Gastroesophageal sphincter (tissue), 4 donors: ENCODE data around the gene UBA1. TPM values are rescaled to one million over a fixed set of nuclear protein-coding genes. Genes with fewer than 3 reads are reported as not detected.
A peak's percentile ranks its signal among the peaks of the same experiment; 100 is the strongest.

Experiments
- ATAC-seq: fragments of 150-250 bp; one replicate; pipeline ENCODE4 v1.9.1; 2016; ENCODE audit warnings: mild to moderate bottlenecking, moderate library complexity
- H3K27ac ChIP-seq, 4 donors: fragments of 200-600 bp; sonication (generic) in 3 of 4; 1 replicate in 3 of 4; 2 replicates in 1 of 4; pipeline ENCODE4 v1.5.1; 2016 to 2019
- H3K27me3 ChIP-seq: fragments of 200-600 bp; sonication (generic); one replicate; pipeline ENCODE4 v1.5.1; 2019
- H3K36me3 ChIP-seq, 2 donors: fragments of 200-600 bp; sonication (generic); one replicate each; pipeline ENCODE4 v1.5.1; 2019; ENCODE audit warnings: control low read depth in 1 of 2
- H3K4me1 ChIP-seq, 3 donors: fragments of 200-600 bp; sonication (generic); 1 replicate in 2 of 3; 2 replicates in 1 of 3; pipeline ENCODE4 v1.5.1; 2016 to 2019; ENCODE audit warnings: control low read depth in 2 of 3
- H3K4me3 ChIP-seq, 2 donors: fragments of 200-600 bp; sonication (generic); one replicate each; pipeline ENCODE4 v1.5.1; 2019; ENCODE audit warnings: mild to moderate bottlenecking in 1 of 2, moderate library complexity in 1 of 2
- H3K9me3 ChIP-seq, 3 donors: fragments of 200-600 bp; sonication (generic); one replicate each; pipeline ENCODE4 v1.5.1; 2017 to 2019; ENCODE audit warnings: control low read depth in 2 of 3
- EP300 ChIP-seq: sonication (generic); formaldehyde crosslinking; IDR thresholded peaks from one replicate; pipeline ENCODE4 v1.6.1; 2017; ENCODE audit warnings: antibody characterized with exemption, mild to moderate bottlenecking
- POLR2A ChIP-seq, 2 donors: fragments of 450-650 bp; IDR thresholded peaks; one replicate each; pipeline ENCODE4 v1.6.1; 2017; ENCODE audit warnings: antibody characterized with exemption in 2 of 2, mild to moderate bottlenecking in 2 of 2, moderate library complexity in 1 of 2
- POLR2AphosphoS5 ChIP-seq: sonication (generic); formaldehyde crosslinking; IDR thresholded peaks from one replicate; pipeline ENCODE4 v1.6.1; 2017; ENCODE audit warnings: antibody characterized with exemption
- WGBS, 2 donors: methylation state at CpG; one replicate each; pipeline ENCODE4 v1.1.5; 2018; ENCODE audit warnings: low coverage in 1 of 2; 5-methylcytosine and 5-hydroxymethylcytosine counted together
- total RNA-seq, 4 donors: library from RNA; depleted of rRNA; stranded (reverse); fragments of >200 nt; gene quantifications; one replicate each; pipeline ENCODE4 v1.1.0, GENCODE V29; 2016
- TF ChIP-seq, protein P1 (sequence below), 4 experiments: fragments of 200-600 bp in 2 of 4; fragments of 450-650 bp in 2 of 4; sonication (generic) in 1 of 4; IDR thresholded peaks; one replicate each; pipeline ENCODE4 v1.5.1; 2017 to 2019; ENCODE audit warnings: antibody characterized with exemption in 4 of 4, mild to moderate bottlenecking in 2 of 4, moderate library complexity in 2 of 4

The UBA1 gene
- total RNA-seq, 4 donors from 2014 or later = 108 to 211 (median 123) TPM

DNA sequence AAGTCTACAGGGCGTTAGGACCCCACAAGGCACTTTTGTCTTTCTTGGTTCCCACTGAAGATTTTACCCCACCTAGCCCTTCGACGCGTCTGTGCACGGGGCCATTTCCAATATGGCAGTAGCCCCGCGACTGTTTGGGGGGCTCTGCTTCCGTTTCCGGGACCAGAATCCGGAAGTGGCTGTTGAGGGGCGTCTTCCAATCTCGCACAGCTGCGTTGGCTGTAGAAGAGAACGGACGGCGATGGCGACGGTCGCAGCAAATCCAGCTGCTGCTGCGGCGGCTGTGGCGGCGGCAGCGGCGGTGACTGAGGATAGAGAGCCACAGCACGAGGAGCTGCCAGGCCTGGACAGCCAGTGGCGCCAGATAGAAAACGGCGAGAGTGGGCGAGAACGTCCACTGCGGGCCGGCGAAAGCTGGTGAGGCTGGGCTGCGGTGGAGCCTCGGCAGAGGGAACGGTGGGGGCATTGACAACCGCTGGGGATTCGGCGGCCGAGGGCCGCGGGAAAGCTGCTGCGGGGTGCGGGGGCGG lies 39.2 kb downstream of the UBA1 start, which contains the start of gene USP11:
TSS of gene USP11 (plus strand) at position 207 of the 530 bp plus-strand sequence. CDS start at position 242, 35 bp downstream.
- H3K9me3 ChIP-seq = no peaks in the 10 kb centered on the region
- TF ChIP-seq POLR2AphosphoS5 (peak; percentile 82), EP300 (no peak), POLR2A (IDR thresholded peaks at IDR 0.05) (peak; percentile 80 to 86)
- TF ChIP-seq, protein P1, sequence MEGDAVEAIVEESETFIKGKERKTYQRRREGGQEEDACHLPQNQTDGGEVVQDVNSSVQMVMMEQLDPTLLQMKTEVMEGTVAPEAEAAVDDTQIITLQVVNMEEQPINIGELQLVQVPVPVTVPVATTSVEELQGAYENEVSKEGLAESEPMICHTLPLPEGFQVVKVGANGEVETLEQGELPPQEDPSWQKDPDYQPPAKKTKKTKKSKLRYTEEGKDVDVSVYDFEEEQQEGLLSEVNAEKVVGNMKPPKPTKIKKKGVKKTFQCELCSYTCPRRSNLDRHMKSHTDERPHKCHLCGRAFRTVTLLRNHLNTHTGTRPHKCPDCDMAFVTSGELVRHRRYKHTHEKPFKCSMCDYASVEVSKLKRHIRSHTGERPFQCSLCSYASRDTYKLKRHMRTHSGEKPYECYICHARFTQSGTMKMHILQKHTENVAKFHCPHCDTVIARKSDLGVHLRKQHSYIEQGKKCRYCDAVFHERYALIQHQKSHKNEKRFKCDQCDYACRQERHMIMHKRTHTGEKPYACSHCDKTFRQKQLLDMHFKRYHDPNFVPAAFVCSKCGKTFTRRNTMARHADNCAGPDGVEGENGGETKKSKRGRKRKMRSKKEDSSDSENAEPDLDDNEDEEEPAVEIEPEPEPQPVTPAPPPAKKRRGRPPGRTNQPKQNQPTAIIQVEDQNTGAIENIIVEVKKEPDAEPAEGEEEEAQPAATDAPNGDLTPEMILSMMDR (IDR thresholded peaks at IDR 0.05) = no peak
- WGBS, 2 donors = 0 to 29% methylated on average over 8 to 11 of the region's 46 CpGs
- peak; percentile 3 for ATAC-seq
- peak within 1 kb of the TSS; percentile 73 to 91 for H3K4me3 ChIP-seq
- H3K36me3 ChIP-seq = peaks cover 0 to 22% of the 10 kb centered on the region in 2 donors
- peaks cover 0 to 32% (median 0%) of the 10 kb centered on the region in 3 donors for H3K4me1 ChIP-seq
- no peaks in the 10 kb centered on the region for H3K27me3 ChIP-seq
- peak within 1 kb of the TSS; percentile 89 to 99 (median 96) for H3K27ac ChIP-seq

DNA sequence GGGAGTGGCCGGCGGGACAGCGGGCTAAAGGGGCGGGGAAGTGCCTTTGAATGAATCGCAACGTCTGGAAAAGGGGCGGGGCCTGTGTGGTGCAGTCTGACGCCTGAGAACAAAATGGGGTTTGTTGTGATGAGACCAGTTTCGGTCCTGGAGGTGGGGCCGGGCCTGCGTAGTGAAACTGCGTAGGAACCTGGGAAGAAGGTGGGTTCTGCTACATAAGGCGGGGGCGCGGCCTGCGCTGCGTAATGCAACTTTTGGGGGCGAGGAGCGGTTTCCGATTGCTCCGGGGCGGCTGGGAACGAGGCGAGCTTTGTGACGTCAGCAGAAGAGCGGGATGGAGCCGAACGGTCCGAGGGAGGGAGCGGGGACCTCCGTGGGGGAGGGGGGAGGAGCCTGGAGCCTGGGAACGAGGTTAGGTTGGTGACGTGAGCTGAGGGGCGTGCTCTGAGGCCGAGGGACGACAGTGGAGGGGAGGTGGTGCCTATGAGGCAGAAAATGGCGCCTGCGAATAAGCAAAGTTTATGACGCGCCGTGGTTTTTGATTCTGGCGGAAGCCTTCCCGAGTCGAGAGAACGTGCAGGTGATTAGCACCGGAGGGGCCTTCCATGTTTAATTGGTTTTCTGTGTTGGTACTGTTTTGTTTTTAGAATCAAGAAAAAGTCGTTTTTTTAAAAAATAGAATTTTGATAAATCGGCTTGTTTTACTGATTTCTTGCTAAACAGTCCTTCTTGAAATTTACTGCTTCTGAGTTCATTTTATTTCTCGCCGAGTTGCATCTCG lies 39.9 kb downstream of the UBA1 start:
- Histone ChIP-seq H3K36me3 (peaks cover 0 to 15% of the 10 kb centered on the region in 2 donors), H3K9me3 (no peaks in the 10 kb centered on the region), H3K27me3 (no peaks in the 10 kb centered on the region), H3K4me3 (peak overlapping the region; percentile 73 to 91), H3K27ac (peak overlapping the region; percentile 89 to 99 (median 96)), H3K4me1 (peaks cover 0 to 32% (median 0%) of the 10 kb centered on the region in 3 donors)
- ATAC-seq = peak; percentile 96
- TF ChIP-seq POLR2A (IDR thresholded peaks at IDR 0.05) (peak in 1 of 2 donors; percentile 32), POLR2AphosphoS5 (peak; percentile 47)
- TF ChIP-seq, protein P1 (IDR thresholded peaks at IDR 0.05) = no peak
- 1 to 17% methylated on average over 17 to 26 of the region's 51 CpGs for WGBS, 2 donors

DNA sequence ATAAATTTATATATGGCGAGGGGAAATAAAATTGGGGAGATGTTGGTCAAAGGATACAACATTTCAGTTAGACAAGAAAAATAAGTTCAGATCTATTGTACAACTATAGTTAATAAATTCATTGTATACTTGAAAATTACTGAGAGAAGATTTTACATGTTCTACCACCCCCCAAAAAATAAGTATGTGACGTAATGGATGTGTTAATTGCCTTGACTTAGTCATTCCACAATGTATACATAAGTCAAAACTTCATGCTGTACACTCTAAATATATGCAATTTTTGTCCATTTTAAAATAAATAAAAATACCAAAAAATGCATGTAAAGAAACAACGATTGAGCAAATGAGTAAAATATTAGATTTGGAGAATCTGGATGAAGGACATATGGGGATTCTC lies 41.0 kb downstream of the UBA1 start:
- Histone ChIP-seq H3K36me3 (peaks cover 0 to 9% of the 10 kb centered on the region in 2 donors), H3K27ac (peak overlapping the region; percentile 47 to 99 (median 92)), H3K4me1 (peaks cover 0 to 32% (median 0%) of the 10 kb centered on the region in 3 donors), H3K27me3 (no peaks in the 10 kb centered on the region), H3K9me3 (no peaks in the 10 kb centered on the region), H3K4me3 (peak overlapping the region; percentile 73 to 91)
- TF ChIP-seq POLR2A (IDR thresholded peaks at IDR 0.05) = no peak
- TF ChIP-seq, protein P1 (IDR thresholded peaks at IDR 0.05) = no peak
- TF ChIP-seq EP300 = no peak
- TF ChIP-seq POLR2AphosphoS5 = no peak
- 17 to 45% methylated on average over 3 of the region's 3 CpGs for WGBS, 2 donors
- no peak for ATAC-seq

DNA sequence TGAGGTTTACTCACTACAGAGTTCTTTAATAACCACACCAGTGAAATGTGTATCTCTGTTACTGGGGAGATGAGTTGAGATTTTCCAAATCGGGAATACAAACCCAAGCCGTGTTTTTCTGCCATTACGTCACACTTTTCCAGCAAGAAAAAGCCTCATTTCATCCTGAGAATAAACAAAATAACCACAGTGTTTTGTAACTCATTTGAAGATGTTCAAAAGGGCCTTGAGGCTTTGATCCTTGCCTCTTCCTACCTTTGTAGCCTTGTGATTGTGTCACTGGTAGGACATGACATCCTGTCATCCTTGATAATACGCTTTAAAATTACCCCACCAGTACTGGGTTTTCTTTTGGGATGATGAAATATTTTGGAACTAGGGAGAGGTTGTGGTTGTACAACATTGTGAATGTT lies 42.1 kb downstream of the UBA1 start:
- peaks cover 0 to 32% (median 0%) of the 10 kb centered on the region in 3 donors for H3K4me1 ChIP-seq
- no peak for TF ChIP-seq POLR2A (IDR thresholded peaks at IDR 0.05)
- no peak for TF ChIP-seq POLR2AphosphoS5
- H3K4me3 ChIP-seq = no peak overlapping the region
- H3K27ac ChIP-seq = peak overlapping the region; percentile 33 to 99 (median 71)
- ATAC-seq = no peak
- no peaks in the 10 kb centered on the region for H3K9me3 ChIP-seq
- WGBS, 2 donors = 67 to 71% methylated on average over 1 to 4 of the region's 4 CpGs
- no peaks in the 10 kb centered on the region for H3K27me3 ChIP-seq
- peaks cover 0 to 15% of the 10 kb centered on the region in 2 donors for H3K36me3 ChIP-seq

DNA sequence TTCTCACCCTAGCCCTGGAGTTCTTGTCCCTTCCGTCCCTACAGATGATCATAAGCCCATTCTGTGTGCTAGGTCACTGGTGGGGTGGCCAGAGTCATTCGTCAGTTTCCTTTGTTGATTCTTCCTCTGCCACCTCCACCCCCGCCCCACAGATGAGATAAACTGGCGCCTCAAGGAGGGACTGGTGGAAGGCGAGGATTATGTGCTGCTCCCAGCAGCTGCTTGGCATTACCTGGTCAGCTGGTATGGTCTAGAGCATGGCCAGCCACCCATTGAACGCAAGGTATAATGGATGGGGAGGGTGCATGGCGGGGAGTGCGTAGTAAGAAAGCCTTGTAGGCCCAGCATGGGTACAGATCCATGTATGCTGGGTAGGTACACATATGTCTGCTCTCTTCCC lies 45.6 kb downstream of the UBA1 start:
- WGBS, 2 donors = 81% methylated on average over 4 of the region's 8 CpGs; no CpG with 5 or more reads in 1 of the 2 donors
- Histone ChIP-seq H3K4me3 (no peak overlapping the region), H3K27ac (no peak overlapping the region), H3K27me3 (no peaks in the 10 kb centered on the region), H3K36me3 (peaks cover 0 to 50% of the 10 kb centered on the region in 2 donors), H3K9me3 (no peaks in the 10 kb centered on the region), H3K4me1 (peaks cover 0 to 26% (median 0%) of the 10 kb centered on the region in 3 donors)
- TF ChIP-seq EP300 (no peak), POLR2AphosphoS5 (no peak), POLR2A (IDR thresholded peaks at IDR 0.05) (no peak)
- TF ChIP-seq, protein P1 (IDR thresholded peaks at IDR 0.05) = no peak
- ATAC-seq = no peak
